CD4-positive, CD25-positive, alpha-beta regulatory T cell (primary cell): ENCODE data around the gene CFAP77. TPM values are rescaled to one million over a fixed set of nuclear protein-coding genes. Genes with fewer than 3 reads are reported as not detected.

ENCODE experiments used
- ATAC-seq, 2 donors: fragments of 150-1000 bp; cut with Tn5 transposase; one replicate each; pipeline ENCODE4 v1.10.0; 2021; ENCODE audit warnings: low read depth in 2 of 2, moderate number of reproducible peaks in 2 of 2, moderate library complexity in 1 of 2
- DNase-seq, 3 donors: peaks; one replicate each; pipeline versions ENCODE4 v3.0.0 to v3.0.0-alpha.2; 2012 to 2022; ENCODE audit warnings: mixed read lengths in 1 of 3
- H3K27ac ChIP-seq: one replicate; pipeline ENCODE4 v1.7.0; 2013; ENCODE audit warnings: mild to moderate bottlenecking, low read length; ENCODE audit not compliant: insufficient read depth, poor library complexity, severe bottlenecking
- H3K27me3 ChIP-seq: one replicate; pipeline ENCODE4 v1.7.0; 2013; ENCODE audit warnings: low read length; ENCODE audit not compliant: control insufficient read depth, insufficient read depth
- H3K36me3 ChIP-seq: one replicate; pipeline ENCODE4 v1.7.0; 2013; ENCODE audit warnings: mild to moderate bottlenecking, low read length, moderate library complexity; ENCODE audit not compliant: control insufficient read depth, insufficient read depth
- H3K4me1 ChIP-seq: 2 replicates; pipeline ENCODE4 v1.7.0; 2013; ENCODE audit warnings: mild to moderate bottlenecking, low read length; ENCODE audit not compliant: insufficient read depth, control insufficient read depth, poor library complexity, severe bottlenecking
- H3K4me3 ChIP-seq: one replicate; pipeline ENCODE4 v1.7.0; 2013; ENCODE audit warnings: low read depth, mild to moderate bottlenecking, low read length, moderate library complexity
- H3K9me3 ChIP-seq, 2 experiments: 1 replicate in 1 of 2; 2 replicates in 1 of 2; pipeline ENCODE4 v1.7.0; 2013; ENCODE audit warnings: low read length in 2 of 2, mild to moderate bottlenecking in 1 of 2, moderate library complexity in 1 of 2; ENCODE audit not compliant: control insufficient read depth in 2 of 2
- H3K27ac Mint-ChIP-seq, 3 donors: one replicate each; pipeline ENCODE4 v1.8.0; 2020 to 2022; ENCODE audit warnings: mild to moderate bottlenecking in 3 of 3, mixed read lengths in 3 of 3, moderate library complexity in 2 of 3
- H3K27me3 Mint-ChIP-seq: one replicate; pipeline ENCODE4 v1.8.0; 2022; ENCODE audit warnings: mild to moderate bottlenecking, mixed read lengths
- H3K36me3 Mint-ChIP-seq: one replicate; pipeline ENCODE4 v1.8.0; 2020; ENCODE audit warnings: mixed read lengths
- H3K4me1 Mint-ChIP-seq, 4 donors: one replicate each; pipeline ENCODE4 v1.8.0; 2020 to 2022; ENCODE audit warnings: mixed read lengths in 4 of 4, mild to moderate bottlenecking in 1 of 4
- H3K4me3 Mint-ChIP-seq, 4 donors: one replicate each; pipeline ENCODE4 v1.8.0; 2020 to 2022; ENCODE audit warnings: mild to moderate bottlenecking in 4 of 4, mixed read lengths in 4 of 4, moderate library complexity in 3 of 4
- H3K9me3 Mint-ChIP-seq, 7 donors: one replicate each; pipeline ENCODE4 v1.8.0; 2020 to 2022; ENCODE audit warnings: mixed read lengths in 7 of 7, mild to moderate bottlenecking in 3 of 7, moderate library complexity in 2 of 7
- polyA plus RNA-seq, 4 donors: library from polyadenylated mRNA; unstranded; fragments of 300-500 nt; fragmentation: Illumina TruSeq; gene quantifications; one replicate each; pipeline ENCODE4 v1.2.3, GENCODE V29; 2021
- total RNA-seq: library from RNA; stranded (reverse); gene quantifications from one replicate; pipeline ENCODE4 v1.2.3, GENCODE V29; 2022

CFAP77 gene
- total and polyA plus RNA-seq, 5 donors from 2014 or later: not detected

GRCh38 chr9:132591244-132591643 is 181.2 kb downstream of the CFAP77 start:
- no peaks in the 10 kb centered on the region for H3K9me3 ChIP-seq
- peaks cover 17% of the 10 kb centered on the region for H3K36me3 ChIP-seq
- DNase-seq: no peak
- peaks cover 4% of the 10 kb centered on the region for H3K4me1 ChIP-seq
- no peak for ATAC-seq
- Mint-ChIP-seq H3K4me3 (no peak overlapping the region), H3K27me3 (peaks cover 57% of the 10 kb centered on the region), H3K36me3 (peaks cover 18% of the 10 kb centered on the region), H3K9me3 (no peaks in the 10 kb centered on the region), H3K27ac (no peak overlapping the region), H3K4me1 (peaks cover 0 to 9% (median 4%) of the 10 kb centered on the region in 4 donors)
- H3K27ac ChIP-seq: no peak overlapping the region
- H3K27me3 ChIP-seq: peaks cover under 1% of the 10 kb centered on the region
- no peak overlapping the region for H3K4me3 ChIP-seq

- H3K27ac Mint-ChIP-seq: no peak overlapping the region
- no peak for ATAC-seq
- no peaks in the 10 kb centered on the region for H3K27me3 ChIP-seq
Measured at GRCh38 chr9:132591751-132592314, 181.8 kb downstream of the CFAP77 start.

GRCh38 chr9:132592451-132592850 is 182.4 kb downstream of the CFAP77 start:
- H3K27ac ChIP-seq: no peak overlapping the region

More at GRCh38 chr9:132591751-132592314, 181.8 kb downstream of the CFAP77 start:
- Histone ChIP-seq H3K9me3 (no peaks in the 10 kb centered on the region), H3K4me3 (no peak overlapping the region), H3K4me1 (peaks cover 4% of the 10 kb centered on the region), H3K27ac (no peak overlapping the region), H3K36me3 (peaks cover 19% of the 10 kb centered on the region)
- DNase-seq: no peak
- peaks cover 0 to 9% (median 4%) of the 10 kb centered on the region in 4 donors for H3K4me1 Mint-ChIP-seq
- H3K4me3 Mint-ChIP-seq: no peak overlapping the region
- H3K27me3 Mint-ChIP-seq: peaks cover 51% of the 10 kb centered on the region
- H3K36me3 Mint-ChIP-seq: peaks cover 24% of the 10 kb centered on the region
- no peaks in the 10 kb centered on the region for H3K9me3 Mint-ChIP-seq

GRCh38 chr9:132594412-132594811 is 184.4 kb downstream of the CFAP77 start:
- no peak for ATAC-seq
- no peak overlapping the region for H3K27ac ChIP-seq
- H3K4me1 ChIP-seq: peaks cover 4% of the 10 kb centered on the region
- Mint-ChIP-seq H3K9me3 (no peaks in the 10 kb centered on the region), H3K27ac (no peak overlapping the region), H3K4me3 (no peak overlapping the region), H3K27me3 (peaks cover 32% of the 10 kb centered on the region), H3K4me1 (peaks cover 0 to 7% (median 2%) of the 10 kb centered on the region in 4 donors), H3K36me3 (peaks cover 38% of the 10 kb centered on the region)
- H3K4me3 ChIP-seq: no peak overlapping the region
- no peaks in the 10 kb centered on the region for H3K9me3 ChIP-seq
- peaks cover 29% of the 10 kb centered on the region for H3K36me3 ChIP-seq
- no peak for DNase-seq
- no peaks in the 10 kb centered on the region for H3K27me3 ChIP-seq

More at GRCh38 chr9:132592451-132592850, 182.4 kb downstream of the CFAP77 start:
- Histone ChIP-seq H3K36me3 (peaks cover 23% of the 10 kb centered on the region), H3K4me1 (peaks cover 4% of the 10 kb centered on the region), H3K27me3 (no peaks in the 10 kb centered on the region), H3K4me3 (no peak overlapping the region), H3K9me3 (no peaks in the 10 kb centered on the region)
- Mint-ChIP-seq H3K27ac (no peak overlapping the region), H3K36me3 (peaks cover 24% of the 10 kb centered on the region), H3K4me1 (peaks cover 0 to 9% (median 4%) of the 10 kb centered on the region in 4 donors), H3K27me3 (peaks cover 50% of the 10 kb centered on the region), H3K4me3 (no peak overlapping the region), H3K9me3 (no peaks in the 10 kb centered on the region)
- no peak for DNase-seq
- ATAC-seq: no peak

GRCh38 chr9:132595319-132595718 is 185.3 kb downstream of the CFAP77 start:
- Histone ChIP-seq H3K4me3 (no peak overlapping the region), H3K27ac (no peak overlapping the region), H3K36me3 (peaks cover 29% of the 10 kb centered on the region), H3K4me1 (peaks cover 4% of the 10 kb centered on the region), H3K27me3 (no peaks in the 10 kb centered on the region), H3K9me3 (no peaks in the 10 kb centered on the region)
- Mint-ChIP-seq H3K4me3 (no peak overlapping the region), H3K9me3 (no peaks in the 10 kb centered on the region), H3K4me1 (peaks cover 0 to 7% (median 2%) of the 10 kb centered on the region in 4 donors), H3K27ac (no peak overlapping the region), H3K27me3 (peaks cover 27% of the 10 kb centered on the region), H3K36me3 (peaks cover 47% of the 10 kb centered on the region)
- DNase-seq (no peak), ATAC-seq (no peak)

GRCh38 chr9:132596200-132596599 is 186.2 kb downstream of the CFAP77 start:
- no peak overlapping the region for H3K27ac ChIP-seq
- H3K4me3 Mint-ChIP-seq: no peak overlapping the region
- no peak for DNase-seq
- H3K27me3 Mint-ChIP-seq: peaks cover 22% of the 10 kb centered on the region
- no peaks in the 10 kb centered on the region for H3K9me3 ChIP-seq
- H3K4me1 ChIP-seq: no peaks in the 10 kb centered on the region
- H3K4me3 ChIP-seq: no peak overlapping the region
- no peak for ATAC-seq
- no peaks in the 10 kb centered on the region for H3K9me3 Mint-ChIP-seq
- H3K4me1 Mint-ChIP-seq: peaks cover 0 to 5% (median 1%) of the 10 kb centered on the region in 4 donors
- H3K27ac Mint-ChIP-seq: peak overlapping the region in 1 of 3 donors; percentile 20
- no peaks in the 10 kb centered on the region for H3K27me3 ChIP-seq
- peaks cover 55% of the 10 kb centered on the region for H3K36me3 Mint-ChIP-seq
- peaks cover 36% of the 10 kb centered on the region for H3K36me3 ChIP-seq

GRCh38 chr9:132597073-132597775 is 187.2 kb downstream of the CFAP77 start:
- ATAC-seq: no peak
- Mint-ChIP-seq H3K4me3 (no peak overlapping the region), H3K9me3 (no peaks in the 10 kb centered on the region), H3K27me3 (peaks cover 12% of the 10 kb centered on the region), H3K36me3 (peaks cover 66% of the 10 kb centered on the region), H3K27ac (no peak overlapping the region), H3K4me1 (no peaks in the 10 kb centered on the region)
- Histone ChIP-seq H3K36me3 (peaks cover 44% of the 10 kb centered on the region), H3K9me3 (no peaks in the 10 kb centered on the region), H3K4me3 (no peak overlapping the region), H3K27me3 (no peaks in the 10 kb centered on the region), H3K27ac (no peak overlapping the region), H3K4me1 (no peaks in the 10 kb centered on the region)
- DNase-seq: no peak
